OCI-LY3 (cell line): ENCODE data around the gene NCAN.

Source experiments
- CTCF ChIP-seq: fragments of 200-600, 300-600 bp; sonication (generic); IDR thresholded peaks from 2 replicates; pipeline ENCODE4 v1.5.1; 2014; ENCODE audit warnings: antibody characterized with exemption, low read length, low read depth
- EZH2phosphoT487 ChIP-seq: fragments of 200-600 bp; shearing (Covaris generic); IDR thresholded peaks from 2 replicates; pipeline ENCODE4 v1.6.1; 2018; ENCODE audit warnings: antibody characterized with exemption, mixed run types, low read depth

DNA sequence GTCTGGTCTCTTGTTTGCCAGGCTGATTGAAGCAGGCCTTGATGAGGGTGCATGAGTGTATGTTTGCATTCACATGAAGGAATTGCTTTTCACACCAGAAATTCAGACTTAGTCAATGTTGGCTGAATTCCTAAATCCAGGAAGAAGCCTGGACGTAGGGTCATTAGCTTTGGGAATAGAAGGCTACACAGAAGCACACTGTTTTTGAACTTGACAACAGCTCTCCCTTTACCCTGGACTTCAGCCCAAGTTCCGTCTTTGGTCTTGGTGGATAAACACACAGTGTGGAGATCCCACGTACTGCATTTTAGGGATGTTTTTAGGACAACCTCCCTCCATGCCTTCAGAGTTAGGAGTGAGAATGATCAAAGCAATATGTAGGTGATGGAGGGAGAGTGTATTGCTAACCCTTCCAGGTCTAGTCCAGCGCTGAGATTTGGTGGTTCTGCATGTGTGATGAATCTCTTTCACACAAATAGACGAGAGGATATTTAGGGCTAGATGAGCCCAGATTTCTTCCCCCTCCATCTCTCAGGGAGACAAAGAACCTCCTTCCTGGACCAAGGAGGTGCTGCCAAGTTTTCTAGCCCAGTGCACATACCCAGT is 38.5 kb downstream of the NCAN start:
- no peak for TF ChIP-seq CTCF
- TF ChIP-seq EZH2phosphoT487, result no peak
